Epidermal melanocyte (primary cell): ENCODE measurements around the gene PPP1R9A.

ENCODE experiments used
- DNase-seq: peaks from one replicate; pipeline ENCODE4 v3.0.0; 2011; ENCODE audit warnings: low spot score; ENCODE audit not compliant: insufficient read length

PPP1R9A gene

DNA sequence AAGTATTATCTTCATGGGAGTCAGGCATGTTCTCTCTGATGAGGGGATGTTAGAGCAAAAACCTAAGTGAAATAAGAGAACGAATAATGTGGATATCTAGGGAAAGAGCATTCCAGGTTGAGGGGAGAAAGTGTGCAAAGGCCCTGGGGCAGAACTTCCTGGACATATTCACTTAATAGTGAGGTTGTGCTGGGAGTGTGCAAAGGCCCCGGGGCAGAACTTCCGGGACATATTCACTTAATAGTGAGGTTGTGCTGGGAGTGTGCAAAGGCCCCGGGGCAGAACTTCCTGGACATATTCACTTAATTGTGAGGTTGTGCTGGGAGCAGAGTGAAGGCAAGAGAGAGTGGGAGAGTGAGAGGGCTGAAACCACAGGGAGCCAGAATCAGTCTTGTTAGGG, 405.2 kb downstream of the PPP1R9A start:
- DNase-seq, result no peak

DNA sequence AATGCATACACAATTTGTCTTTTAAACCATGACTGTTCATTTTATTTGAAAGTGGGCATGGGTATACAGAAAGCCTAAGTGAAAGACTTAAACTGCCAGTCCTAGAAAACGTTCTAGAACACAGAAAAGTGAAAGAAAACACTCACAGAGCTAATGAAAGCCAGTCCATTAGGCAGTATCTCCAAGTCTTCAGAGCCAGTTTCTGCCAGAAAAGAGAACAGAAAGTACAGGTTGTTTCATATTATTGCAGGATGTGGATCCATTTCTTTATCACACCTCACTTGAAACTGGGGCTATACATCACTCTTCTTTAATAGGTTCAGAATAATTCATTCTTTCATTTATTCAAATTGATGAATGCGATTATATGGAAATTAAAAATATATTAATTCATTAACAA, 409.2 kb downstream of the PPP1R9A start:
- DNase-seq, result no peak

DNA sequence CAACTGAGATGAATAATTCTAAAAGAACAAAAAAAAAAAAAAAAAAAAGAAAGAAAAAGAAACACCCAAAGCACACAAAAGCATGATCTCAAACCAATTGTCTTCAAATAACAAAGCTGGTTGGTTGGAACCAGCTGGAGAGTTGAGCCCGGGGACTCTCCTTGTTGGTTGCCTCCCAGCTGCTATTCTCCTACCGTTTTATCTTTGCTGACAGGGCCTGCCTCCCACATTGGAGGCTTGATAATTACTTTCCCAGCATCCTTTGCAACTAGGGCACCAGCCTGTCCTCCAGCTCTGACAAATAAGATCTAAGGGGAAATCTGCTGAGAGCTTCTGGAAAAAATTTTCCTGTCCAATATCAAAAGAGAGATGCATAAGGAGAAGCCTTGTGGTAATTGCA, 410.2 kb downstream of the PPP1R9A start:
- no peak for DNase-seq

DNA sequence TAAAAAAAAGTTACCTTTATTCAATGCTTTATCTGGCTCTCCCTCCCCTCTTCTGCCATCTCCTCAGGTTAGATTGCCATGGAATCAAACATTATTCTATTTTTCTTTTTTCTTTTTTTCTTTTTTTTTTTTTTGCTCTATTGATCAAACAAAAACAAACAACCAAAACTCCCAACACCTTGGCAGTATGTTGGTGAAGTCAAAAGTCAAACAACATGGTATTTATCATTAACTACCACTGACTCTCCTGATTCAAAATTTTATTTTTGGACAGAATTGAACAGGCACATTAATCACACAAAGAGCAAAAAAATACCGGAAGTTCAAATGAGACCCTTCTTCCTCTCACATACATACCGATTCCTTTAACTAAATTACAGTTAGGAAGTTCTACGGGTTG, 410.6 kb downstream of the PPP1R9A start:
- no peak for DNase-seq

DNA sequence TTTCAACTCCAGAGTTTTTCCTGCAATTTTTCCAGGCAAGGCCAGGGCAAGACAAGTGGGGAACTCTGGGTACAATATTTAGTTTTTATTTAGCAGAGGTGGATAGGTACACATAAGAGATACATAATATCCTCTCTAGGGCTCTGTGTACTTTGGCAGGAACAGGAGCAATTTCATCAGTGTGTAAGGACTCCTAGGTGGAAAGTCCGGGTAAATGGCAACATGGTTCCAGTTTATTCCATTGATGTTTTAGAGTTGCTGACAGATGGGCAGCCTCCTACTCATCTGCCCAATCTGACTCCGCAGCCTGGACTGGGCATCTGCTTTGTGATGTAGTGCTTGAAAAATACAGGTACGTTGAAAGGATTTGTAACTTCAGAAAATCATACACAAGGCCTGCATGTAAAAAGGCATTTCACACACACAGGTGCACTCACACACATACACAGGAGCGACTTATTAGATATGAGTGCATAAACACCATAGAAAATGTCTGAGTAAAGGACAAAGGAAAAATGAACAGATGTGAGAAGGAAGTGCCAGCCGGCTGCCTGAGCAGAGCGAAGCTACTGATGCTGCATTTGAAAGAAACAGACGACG, 411.2 kb downstream of the PPP1R9A start:
- DNase-seq, result no peak

DNA sequence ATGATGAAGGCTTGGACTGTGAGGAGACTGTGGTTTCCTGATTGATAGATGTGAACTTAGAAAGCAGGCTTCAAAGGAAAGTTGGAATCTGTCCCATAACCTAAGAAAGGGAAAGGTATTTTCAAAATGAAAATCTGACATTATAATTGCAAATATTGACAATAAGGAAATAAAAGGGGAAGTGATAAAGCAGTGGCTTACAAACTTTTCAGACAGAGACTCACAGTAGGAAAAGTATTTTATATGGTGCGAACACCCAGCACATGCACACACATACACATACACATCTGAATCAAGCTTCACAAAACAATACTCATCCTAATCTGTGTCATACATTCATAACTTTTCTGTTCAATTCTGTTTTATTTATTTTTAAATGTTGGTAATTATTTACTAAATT, 412.2 kb downstream of the PPP1R9A start:
- DNase-seq, result no peak

DNA sequence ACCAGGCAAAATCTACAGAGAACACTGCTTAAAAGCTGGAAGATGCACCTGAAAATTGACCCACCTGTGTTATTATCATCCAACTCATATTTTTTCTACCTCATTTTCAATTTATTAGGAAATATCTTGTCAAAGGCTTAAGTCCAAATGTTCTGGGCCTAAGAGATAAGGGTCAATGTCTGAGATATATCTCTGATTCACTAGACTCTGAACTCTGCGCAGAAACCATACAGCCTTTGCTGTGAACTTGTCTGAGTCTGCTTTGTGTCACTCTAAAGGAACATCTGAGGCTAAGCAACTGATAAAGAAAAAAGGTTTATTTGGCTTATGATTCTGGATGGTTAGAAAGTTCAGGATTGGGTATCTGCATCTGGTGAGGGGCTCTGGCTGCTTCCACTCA, 413.3 kb downstream of the PPP1R9A start:
- DNase-seq, result no peak

DNA sequence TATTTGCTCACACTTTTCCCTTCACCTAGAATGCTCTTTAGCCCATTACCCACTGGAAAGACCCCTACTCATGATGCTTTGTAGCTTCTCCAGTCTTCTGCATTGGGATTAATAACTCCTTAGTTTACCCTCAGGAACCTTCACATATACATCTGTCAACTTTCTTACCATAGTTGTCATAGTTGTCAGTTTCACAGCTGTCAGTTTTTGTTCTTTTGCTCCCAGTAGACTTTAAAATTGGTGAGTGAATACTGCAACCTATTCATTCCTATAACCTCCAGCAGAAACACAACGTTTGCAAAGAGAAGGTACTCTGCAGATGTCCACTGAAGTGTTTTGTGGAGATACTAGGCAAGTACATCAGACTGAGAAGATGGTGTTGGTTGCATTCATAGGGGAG, 414.3 kb downstream of the PPP1R9A start:
- no peak for DNase-seq

DNA sequence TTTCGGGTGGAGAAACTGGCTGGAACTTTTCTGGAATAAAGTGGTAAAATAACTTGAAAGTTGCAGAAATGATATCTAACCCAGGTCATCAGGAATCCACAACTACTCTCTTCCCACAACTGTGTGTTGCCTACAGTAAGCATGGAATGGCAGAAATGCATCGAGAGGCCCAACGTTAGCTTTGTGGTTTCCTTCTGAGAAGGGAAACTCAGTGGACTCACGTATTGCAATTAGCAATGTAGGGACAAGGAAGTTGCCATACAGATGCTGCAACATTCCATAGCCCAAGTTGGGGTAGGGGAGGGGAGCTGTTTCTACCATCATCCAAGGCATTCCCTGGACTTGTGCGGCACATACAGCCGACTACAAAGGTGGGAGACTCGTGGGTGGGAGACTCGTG, 415.0 kb downstream of the PPP1R9A start:
- DNase-seq, result no peak

DNA sequence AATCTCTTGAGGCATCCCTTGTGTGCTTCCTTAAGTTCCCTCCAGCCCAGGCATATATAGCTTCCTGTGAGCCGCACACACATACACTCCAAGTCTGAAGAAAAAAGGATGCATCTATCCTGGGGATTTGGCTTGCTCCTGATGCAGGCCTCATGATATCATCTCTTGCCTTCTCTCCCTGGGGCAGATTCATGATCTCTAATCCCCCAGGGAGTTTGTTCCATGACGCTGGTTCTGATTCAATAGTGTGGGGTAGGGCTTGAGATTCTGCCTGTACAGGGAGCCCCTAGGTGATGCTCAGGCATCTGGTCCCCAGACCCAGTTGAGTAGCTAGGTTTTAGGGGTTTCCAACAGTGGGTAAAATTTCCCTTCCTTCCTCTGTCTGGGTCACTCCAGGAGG, 415.5 kb downstream of the PPP1R9A start:
- DNase-seq, result no peak

DNA sequence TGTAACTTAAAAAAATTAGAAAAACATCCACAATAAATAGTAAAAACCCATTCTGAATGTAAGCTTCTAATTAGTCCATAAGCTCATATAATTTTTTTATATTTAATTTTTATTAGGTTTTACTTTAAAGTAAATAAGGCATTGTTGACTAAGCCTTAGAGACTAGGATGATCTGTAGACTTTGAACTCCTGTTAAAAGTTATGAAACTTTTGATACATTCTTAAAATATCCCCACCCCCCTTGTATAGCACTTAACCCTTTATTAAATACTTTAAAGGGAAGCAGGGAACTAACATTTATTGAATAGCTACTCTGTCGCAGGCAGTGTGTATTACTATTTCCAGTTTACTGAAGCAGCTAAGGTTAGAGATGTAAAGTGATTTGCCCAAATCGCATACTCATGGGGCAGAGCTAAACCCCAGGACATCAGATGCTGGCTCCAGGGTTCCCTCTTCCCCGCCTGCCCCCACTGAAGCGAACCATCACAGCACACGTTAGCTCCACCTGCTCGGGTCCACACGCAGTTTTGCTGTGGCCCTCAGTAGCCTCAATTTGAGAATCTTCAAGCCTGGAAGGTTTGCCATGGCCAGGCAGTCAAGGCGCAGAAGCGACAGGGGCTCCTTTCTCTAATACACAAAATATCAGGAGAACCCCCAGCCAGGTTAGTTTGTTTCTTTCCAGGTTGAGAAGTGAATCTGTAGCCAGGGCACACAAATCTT, 416.2 kb downstream of the PPP1R9A start:
- DNase-seq, result no peak

DNA sequence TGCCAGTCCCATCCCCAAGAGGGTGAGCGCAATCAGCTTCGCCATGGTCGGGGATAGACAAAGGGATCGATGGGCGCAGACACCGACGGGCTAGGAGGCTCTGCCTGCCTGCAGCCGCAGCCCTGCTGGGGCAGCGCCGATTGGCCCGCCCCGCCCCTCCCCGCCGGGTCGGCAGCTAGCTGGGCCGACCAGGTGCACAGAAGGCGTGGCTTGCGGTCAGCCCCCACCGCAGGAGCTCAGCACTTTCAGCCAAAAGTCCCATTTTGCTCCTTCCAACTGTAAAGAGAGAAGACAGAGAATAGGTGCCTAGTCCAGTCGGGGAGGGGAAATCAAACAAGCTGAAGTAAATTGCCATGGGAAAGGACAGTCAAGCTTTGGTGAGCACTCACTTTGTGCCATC, 417.0 kb downstream of the PPP1R9A start, which contains the start of gene PON1:
TSS of gene PON1 (minus strand) at position 102 of the 400 bp plus-strand sequence. CDS start at position 45, 57 bp downstream.
- DNase-seq, result no peak

DNA sequence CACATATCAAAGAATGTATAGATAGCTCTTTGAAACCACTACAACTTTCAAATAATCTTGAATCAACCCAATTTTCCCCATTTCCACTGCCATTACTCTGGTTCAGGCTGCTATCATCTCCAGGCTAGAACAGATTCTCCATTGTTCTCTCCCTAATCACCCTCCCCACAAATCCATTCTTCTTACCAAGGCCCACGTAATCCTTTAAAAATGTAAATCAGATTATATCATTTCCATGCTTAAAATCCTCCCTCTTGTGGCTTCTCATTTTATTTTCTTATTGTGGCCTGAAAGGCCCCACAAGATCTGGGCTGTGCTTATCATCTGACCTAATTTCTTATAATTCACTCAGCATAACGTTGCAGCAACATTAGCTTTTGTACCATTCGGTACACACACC, 420.0 kb downstream of the PPP1R9A start:
- DNase-seq, result no peak

DNA sequence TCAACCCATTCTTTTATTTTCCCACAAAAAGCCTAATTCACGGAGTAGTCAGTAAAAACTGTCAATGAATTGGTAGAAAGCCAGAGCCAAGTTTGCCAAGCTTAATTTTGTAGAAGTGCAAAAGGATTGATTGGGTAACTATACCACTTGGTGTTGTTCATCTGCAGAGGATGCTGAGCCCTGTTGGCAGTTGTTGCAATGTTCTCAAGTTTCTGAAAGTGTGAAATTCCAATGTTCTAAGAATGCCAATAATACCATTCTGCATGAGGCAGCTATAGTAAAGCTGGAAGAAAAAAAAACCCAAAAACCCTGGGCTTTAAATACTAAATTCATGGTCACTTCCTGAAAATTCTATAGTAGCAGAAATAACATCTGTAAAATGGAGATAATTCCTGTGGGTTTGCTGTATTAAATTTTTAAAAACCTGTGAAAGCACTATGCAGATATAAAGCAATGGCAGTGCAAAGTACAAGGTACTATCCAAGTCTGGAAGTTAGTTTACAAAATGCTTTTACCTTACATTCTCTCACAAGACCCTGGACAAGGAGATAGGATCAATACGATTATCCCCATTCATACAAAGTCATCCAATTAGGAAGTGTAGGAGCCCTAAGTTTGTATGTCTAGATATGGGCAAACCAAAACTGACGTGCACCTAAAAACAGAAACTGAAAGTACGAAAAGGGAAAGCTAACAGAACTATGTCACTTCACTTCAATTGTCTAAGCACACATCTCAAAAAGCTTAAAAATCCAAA, 423.0 kb downstream of the PPP1R9A start:
- DNase-seq, result no peak

DNA sequence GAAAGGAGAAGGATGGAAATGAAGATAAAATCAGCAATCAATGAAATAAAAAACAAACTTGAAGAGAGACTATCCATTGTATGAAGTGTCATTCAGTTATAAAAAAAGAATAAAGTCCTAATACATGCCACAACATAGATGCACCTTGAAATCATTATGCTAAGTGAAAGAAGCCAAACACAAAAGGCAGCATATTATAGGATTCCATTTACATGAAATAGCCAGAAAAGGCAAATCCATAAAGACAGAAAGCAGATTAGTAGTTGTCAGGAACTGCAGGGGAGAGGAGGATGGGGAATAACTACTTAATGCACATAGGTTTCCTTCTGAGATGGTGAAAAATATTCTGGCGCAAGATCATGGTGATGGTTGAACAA, 423.6 kb downstream of the PPP1R9A start:
- DNase-seq, result no peak

DNA sequence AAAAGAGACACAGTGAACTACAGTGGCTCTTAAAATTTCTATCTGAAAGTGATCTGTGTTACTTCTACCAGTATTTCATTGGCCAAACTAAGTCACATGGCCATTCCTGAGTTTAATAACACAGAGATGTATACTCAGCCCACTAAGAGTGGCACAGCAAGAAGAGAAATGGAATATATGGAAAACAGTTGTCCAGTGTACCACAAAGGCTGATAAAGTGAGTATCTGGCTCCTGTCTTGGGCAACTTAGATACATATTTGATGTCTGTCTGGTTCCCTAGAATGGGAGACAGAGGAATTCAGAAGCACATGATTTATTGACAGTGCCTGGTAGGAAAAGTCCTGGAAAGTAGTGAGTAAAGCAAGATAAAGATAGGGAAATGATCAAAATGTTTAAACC, 427.1 kb downstream of the PPP1R9A start:
- DNase-seq, result no peak

DNA sequence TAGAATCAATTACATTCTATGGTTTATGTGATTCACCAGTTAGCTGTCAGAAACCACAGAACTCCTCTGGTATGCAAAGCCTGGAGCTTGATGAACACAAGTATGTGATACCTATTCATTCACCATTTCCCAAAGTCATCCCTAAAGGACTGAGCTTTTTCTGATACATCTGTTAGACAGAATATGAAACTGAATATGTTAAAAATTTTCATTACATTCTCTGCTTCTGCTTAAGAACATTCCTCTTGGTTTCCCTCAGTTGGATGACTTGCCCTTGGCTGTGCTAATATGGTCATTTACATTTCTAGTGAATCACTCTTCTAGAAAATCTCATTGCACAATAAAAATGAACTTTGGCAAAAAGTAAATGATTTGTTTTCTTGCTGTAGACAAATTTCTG, 427.7 kb downstream of the PPP1R9A start:
- DNase-seq, result peak; percentile 25

DNA sequence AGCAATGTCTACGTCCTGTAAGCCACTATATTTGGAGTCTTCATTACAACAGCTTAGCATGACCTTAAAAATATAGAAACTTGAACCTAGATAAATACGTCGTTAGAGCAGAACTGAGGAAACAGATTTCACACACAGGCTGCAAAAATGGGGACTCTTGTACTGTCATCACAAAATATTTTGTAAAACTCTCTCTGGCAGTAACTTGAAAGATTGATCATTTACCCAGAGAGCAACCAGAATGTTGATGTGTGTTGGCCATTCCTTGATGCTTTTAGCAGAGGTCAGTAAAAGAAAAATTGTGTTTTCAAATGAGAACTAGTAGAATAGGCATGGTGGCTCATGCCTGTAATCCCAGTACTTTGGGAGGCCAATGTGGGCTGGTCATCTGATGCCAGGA, 431.4 kb downstream of the PPP1R9A start:
- no peak for DNase-seq

DNA sequence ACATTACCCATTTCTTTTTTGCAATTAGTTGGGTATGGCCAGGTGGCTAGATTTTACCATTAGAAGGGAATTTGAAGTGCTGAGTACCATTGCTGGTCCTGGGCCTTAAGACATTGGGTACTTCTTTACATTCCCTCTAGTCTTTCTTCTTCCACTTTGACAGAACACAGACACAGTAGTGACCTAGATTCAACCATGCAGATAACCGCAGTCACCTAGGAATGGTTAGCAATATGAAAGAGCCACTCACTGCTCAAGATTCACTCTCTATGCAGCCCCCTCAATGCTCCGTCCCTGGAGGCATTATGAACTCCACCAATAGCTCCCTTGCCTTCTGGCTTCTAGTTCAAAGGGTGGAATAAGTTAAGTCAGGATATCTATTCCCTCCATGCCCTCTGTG, 433.1 kb downstream of the PPP1R9A start:
- DNase-seq, result no peak

DNA sequence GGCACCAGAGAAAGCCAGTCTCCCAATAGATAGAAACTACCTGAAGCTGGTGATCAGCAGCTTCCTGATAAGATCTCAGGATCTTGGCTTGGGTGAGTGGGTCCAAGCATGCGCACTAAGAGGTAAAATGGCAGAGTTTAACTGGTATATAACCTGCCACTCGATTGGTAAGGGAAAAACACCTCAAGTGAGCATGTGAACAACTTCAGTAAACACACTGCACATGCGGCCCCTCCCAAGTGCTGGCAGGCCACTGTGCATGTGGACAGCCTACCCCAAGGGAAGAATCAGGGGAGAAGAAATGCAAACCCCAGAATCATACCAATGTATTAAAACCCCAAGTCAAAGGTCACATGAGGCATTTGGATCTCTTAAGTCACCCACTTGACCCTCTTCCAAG, 434.6 kb downstream of the PPP1R9A start:
- no peak for DNase-seq

DNA sequence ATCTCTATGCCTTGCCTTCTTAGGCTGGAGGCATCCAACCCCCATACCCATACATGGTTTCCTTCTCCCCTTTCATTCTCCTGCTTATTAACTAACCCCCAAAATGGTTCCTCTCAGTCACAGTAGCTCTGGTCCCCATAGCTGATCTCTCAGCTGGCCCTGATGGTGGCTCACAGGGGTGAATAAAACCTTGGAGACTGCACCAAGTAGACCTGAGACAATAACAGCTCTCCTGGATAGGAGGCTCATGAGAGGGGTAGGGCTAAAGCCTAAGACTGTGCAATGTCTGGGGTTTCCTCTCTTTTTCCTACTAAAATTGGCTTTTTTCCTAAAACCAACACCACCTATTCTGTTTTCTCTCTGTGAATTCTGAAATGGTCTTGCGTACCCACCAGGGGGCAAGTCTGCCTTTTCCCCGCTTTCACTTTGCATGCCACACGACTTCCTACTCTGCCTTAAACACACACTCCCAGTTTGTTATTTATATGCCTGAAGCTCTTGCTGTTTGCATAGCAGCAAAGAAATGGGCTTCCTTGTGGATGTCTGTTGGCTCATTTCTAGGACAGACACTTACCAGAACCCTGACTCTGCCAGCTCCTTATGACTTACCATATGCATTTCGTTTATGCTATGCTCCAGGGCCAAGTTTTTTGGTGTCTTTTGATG, 435.4 kb downstream of the PPP1R9A start:
- no peak for DNase-seq
